T-cell (primary cell): ENCODE results near the gene TAF4B. TPM values are rescaled to one million over a fixed set of nuclear protein-coding genes. Genes with fewer than 3 reads are reported as not detected.
A peak's percentile ranks its signal among the peaks of the same experiment; 100 is the strongest.

Source experiments
- ATAC-seq, 4 experiments: fragments of 200-7000 bp in 3 of 4; fragments of 150-1000 bp in 1 of 4; cut with Tn5 transposase; replicated peaks in 1 of 4; 1 replicate in 3 of 4; 2 replicates in 1 of 4; pipeline ENCODE4 v1.10.0; 2021; ENCODE audit warnings: moderate library complexity in 3 of 4, mild to moderate bottlenecking in 2 of 4, moderate number of reproducible peaks in 1 of 4
- CTCF ChIA-PET, 2 donors: fragments of 300-600 bp; sonication (Branson Sonifier 250); formaldehyde crosslinking; loops; one replicate each; lab custom pipeline; 2022; ENCODE audit warnings: antibody characterized with exemption in 2 of 2; lab: Charles Lee
- POLR2A ChIA-PET, 2 donors: fragments of 300-600 bp; sonication (Branson Sonifier 250); formaldehyde crosslinking; loops; one replicate each; lab custom pipeline; 2022; ENCODE audit warnings: antibody characterized with exemption in 2 of 2; lab: Charles Lee
- DNase-seq, 35 experiments: peaks; one replicate each; pipeline versions ENCODE4 v3.0.0 to v3.0.0-alpha.2; 2013 to 2023
- H3K27ac ChIP-seq: one replicate; pipeline ENCODE4 v1.5.1; 2013; ENCODE audit warnings: low read length
- H3K27me3 ChIP-seq, 2 experiments: replicated peaks in 1 of 2; 1 replicate in 1 of 2; 2 replicates in 1 of 2; pipeline versions ENCODE4 v1.6.1 to v1.7.0; 2013; ENCODE audit warnings: low read length in 1 of 2, mixed read lengths in 1 of 2; ENCODE audit not compliant: control insufficient read depth in 2 of 2, insufficient read depth in 2 of 2; ENCODE audit errors: extremely low read depth in 1 of 2
- H3K36me3 ChIP-seq, 2 donors: 1 replicate in 1 of 2; 2 replicates in 1 of 2; pipeline versions ENCODE4 v1.6.1 to v1.7.0; 2013; ENCODE audit warnings: low read length in 1 of 2; ENCODE audit not compliant: control insufficient read depth in 2 of 2, insufficient read depth in 1 of 2; ENCODE audit errors: extremely low read depth in 1 of 2
- H3K4me1 ChIP-seq, 2 experiments: 1 replicate in 1 of 2; 2 replicates in 1 of 2; pipeline versions ENCODE4 v1.6.1 to v1.7.0; 2013; ENCODE audit warnings: low read length in 2 of 2, mixed read lengths in 1 of 2; ENCODE audit not compliant: insufficient read depth in 2 of 2, control insufficient read depth in 1 of 2; ENCODE audit errors: extremely low read depth in 1 of 2
- H3K4me3 ChIP-seq, 2 donors: 1 replicate in 1 of 2; 2 replicates in 1 of 2; pipeline versions ENCODE4 v1.5.1 to v1.7.0; 2013; ENCODE audit warnings: mild to moderate bottlenecking in 2 of 2, low read length in 1 of 2, moderate library complexity in 1 of 2; ENCODE audit not compliant: control insufficient read depth in 1 of 2; ENCODE audit errors: extremely low read depth in 1 of 2
- H3K9me3 ChIP-seq: 2 replicates; pipeline ENCODE4 v1.7.0; 2013
- H3K27ac Mint-ChIP-seq, 2 donors: one replicate each; pipeline ENCODE4 v1.8.0; 2020 to 2021; ENCODE audit warnings: mild to moderate bottlenecking in 2 of 2, mixed read lengths in 2 of 2
- H3K27me3 Mint-ChIP-seq, 2 donors: one replicate each; pipeline ENCODE4 v1.8.0; 2021 to 2022; ENCODE audit warnings: mixed read lengths in 2 of 2
- H3K36me3 Mint-ChIP-seq: one replicate; pipeline ENCODE4 v1.8.0; 2021; ENCODE audit warnings: mixed read lengths
- H3K4me1 Mint-ChIP-seq, 3 donors: one replicate each; pipeline ENCODE4 v1.8.0; 2020 to 2022; ENCODE audit warnings: mixed read lengths in 3 of 3, mild to moderate bottlenecking in 1 of 3
- H3K4me3 Mint-ChIP-seq, 3 donors: one replicate each; pipeline ENCODE4 v1.8.0; 2020 to 2022; ENCODE audit warnings: mild to moderate bottlenecking in 3 of 3, mixed read lengths in 3 of 3, moderate library complexity in 3 of 3
- H3K9me3 Mint-ChIP-seq, 3 donors: one replicate each; pipeline ENCODE4 v1.8.0; 2020 to 2022; ENCODE audit warnings: mixed read lengths in 3 of 3
- WGBS: methylation state at CpG from one replicate; pipeline ENCODE4 v1.1.5; 2013; ENCODE audit warnings: missing lambda C conversion rate; ENCODE audit not compliant: insufficient coverage; 5-methylcytosine and 5-hydroxymethylcytosine counted together
- total RNA-seq, 35 experiments: library from RNA in 6 of 35; stranded (reverse) in 6 of 35; fragments of 120-200 nt in 1 of 35; gene quantifications; one replicate each; pipeline versions ENCODE4 v1.2.1 to v1.2.4 and lab custom pipeline; 2013 to 2026

TAF4B gene, protein sequence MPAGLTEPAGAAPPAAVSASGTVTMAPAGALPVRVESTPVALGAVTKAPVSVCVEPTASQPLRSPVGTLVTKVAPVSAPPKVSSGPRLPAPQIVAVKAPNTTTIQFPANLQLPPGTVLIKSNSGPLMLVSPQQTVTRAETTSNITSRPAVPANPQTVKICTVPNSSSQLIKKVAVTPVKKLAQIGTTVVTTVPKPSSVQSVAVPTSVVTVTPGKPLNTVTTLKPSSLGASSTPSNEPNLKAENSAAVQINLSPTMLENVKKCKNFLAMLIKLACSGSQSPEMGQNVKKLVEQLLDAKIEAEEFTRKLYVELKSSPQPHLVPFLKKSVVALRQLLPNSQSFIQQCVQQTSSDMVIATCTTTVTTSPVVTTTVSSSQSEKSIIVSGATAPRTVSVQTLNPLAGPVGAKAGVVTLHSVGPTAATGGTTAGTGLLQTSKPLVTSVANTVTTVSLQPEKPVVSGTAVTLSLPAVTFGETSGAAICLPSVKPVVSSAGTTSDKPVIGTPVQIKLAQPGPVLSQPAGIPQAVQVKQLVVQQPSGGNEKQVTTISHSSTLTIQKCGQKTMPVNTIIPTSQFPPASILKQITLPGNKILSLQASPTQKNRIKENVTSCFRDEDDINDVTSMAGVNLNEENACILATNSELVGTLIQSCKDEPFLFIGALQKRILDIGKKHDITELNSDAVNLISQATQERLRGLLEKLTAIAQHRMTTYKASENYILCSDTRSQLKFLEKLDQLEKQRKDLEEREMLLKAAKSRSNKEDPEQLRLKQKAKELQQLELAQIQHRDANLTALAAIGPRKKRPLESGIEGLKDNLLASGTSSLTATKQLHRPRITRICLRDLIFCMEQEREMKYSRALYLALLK
- 10 to 100 TPM in 4 of 5 donors, 1 to 10 TPM in 1; 9.9 to 17.1 (median 13.2) TPM for total RNA-seq
- 12.7 TPM for total RNA-seq (2013)
- total RNA-seq (lab: John Stamatoyannopoulos, UW): 23.6 to 190 (median 42.9) reads per million in 29 experiments

DNA sequence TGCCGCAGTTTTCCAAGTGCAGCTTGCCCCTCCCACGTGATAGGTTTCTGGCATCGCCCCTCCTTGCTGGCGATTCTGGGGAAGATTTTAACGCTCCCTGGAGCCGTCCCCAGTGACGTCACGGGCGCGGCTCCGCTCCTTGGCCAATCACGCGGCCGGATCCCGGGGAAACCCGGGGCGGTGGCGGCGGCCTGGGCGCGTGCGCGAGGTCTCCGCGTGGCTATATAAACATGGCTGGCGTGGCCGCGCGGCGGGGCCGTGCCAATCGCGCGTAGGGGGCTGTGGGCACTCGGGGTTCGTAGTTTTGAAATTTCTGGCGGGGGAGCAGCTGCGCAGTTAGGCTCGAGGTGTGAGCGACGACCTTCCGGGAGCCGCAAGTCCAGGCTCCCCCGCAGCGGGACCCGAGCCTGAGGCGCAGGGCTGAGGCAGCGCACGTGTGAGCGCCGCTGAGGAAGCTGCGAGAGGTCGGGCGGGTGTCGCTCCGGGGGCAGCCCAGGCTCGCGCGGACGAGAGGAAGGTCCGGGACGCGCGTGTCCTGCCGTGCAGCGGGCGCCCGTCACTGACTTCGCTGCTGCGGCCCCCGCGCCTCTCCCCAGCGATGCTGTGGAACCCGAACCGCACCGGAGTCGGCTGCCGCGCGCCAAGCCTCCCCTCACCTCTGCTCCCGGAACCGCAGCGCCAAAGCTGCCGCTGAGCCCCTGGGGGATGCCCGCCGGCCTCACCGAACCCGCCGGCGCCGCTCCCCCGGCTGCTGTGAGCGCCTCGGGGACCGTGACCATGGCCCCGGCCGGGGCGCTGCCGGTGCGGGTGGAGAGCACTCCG, at the start of gene TAF4B:
TSS of gene TAF4B (plus strand) at position 217 of the 822 bp plus-strand sequence. CDS start at position 706, 489 bp downstream.
- Mint-ChIP-seq H3K27ac (peak within 1 kb of the TSS; percentile 91 to 94), H3K27me3 (no peaks in the 10 kb centered on the region), H3K36me3 (no peaks in the 10 kb centered on the region), H3K9me3 (no peaks in the 10 kb centered on the region), H3K4me3 (peak within 1 kb of the TSS; percentile 82 to 94 (median 92)), H3K4me1 (peaks cover 38 to 41% (median 39%) of the 10 kb centered on the region in 3 donors)
- peaks cover 10 to 16% of the 10 kb centered on the region in 2 experiments for H3K4me1 ChIP-seq
- ChIA-PET CTCF (interaction anchor here in 1 of 2 donors (1.1 kb wide), 1 partner anchor 66 kb away, joined by 3 read pairs; no protein-coding TSS in a partner anchor), POLR2A (interaction anchor here (0.6 to 0.9 kb wide), 2 partner anchors 100 to 117 kb away, joined by 5 read pairs; no protein-coding TSS in a partner anchor)
- peak; percentile 81 to 95 (median 88) for DNase-seq
- H3K27ac ChIP-seq: peak within 1 kb of the TSS; percentile 71
- WGBS: under 1% methylated on average over 101 of the region's 101 CpGs
- H3K27me3 ChIP-seq: peaks cover 0 to 2% of the 10 kb centered on the region in 2 experiments
- ATAC-seq: peak; percentile 88 to 91 (median 91)
- H3K4me3 ChIP-seq: peak within 1 kb of the TSS; percentile 84 to 96
- H3K9me3 ChIP-seq: no peaks in the 10 kb centered on the region
- no peaks in the 10 kb centered on the region for H3K36me3 ChIP-seq

DNA sequence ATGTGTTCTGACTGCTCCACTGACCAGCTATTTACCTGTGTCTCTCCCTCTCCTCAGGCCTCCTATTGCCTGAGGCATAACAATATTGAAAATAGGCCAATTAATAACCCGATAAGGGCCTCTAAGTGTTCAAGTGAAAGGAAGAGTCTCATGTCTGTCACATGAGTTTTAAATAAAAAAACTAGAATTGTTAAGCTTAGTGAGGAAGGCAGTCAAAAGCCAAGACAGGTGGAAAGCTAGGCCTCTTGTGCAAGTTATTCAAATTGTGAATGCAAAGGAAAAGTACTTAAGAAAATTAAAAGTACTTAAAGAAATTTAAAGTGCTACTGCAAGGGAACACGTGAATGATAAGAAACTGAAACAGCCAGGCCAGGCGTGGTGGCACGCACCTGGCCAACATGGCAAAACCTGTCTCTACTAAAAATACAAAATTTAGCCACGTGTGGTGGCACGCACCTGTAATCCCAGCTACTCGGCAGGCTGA, 44.9 kb upstream of the TAF4B start:
- 100% methylated on average over 3 of the region's 7 CpGs for WGBS

DNA sequence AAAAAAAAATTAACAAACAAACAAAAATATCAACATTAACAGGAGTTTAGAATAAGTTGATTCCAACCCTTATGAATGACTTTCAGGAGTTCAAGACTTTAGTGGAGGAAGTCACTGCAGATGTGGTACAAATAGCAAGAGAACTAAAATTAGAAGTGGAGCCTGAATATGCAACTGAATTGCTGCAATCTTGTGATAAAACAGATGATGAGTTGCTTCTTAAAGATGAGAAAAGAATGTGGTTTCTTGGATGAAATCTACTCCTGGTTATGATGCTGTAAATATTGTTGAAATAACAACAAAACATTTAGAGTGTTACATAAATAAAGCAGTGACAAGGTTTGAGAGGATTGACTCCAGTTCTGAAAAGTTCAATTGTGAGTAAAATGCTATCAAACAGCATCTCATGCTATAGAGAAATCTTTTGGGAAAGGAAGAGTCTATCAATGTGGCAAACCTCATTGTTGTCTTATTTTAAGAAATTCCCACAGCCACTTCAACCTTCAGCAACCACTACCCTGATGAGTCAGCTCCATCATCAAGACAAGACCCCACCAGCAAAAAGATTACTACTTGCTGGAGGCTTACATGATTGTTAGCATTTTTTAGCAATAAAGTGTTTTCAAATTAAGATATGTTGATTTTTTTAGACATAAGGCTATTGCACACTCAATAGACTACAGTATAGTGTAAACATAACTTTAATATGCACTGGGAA, 42.7 kb upstream of the TAF4B start:
- Mint-ChIP-seq H3K4me3 (no peak overlapping the region), H3K36me3 (no peaks in the 10 kb centered on the region)
- H3K9me3 ChIP-seq: no peaks in the 10 kb centered on the region

More for the DNA sequence above, 44.9 kb upstream of the TAF4B start:
- H3K4me1 ChIP-seq: no peaks in the 10 kb centered on the region
- no peak overlapping the region for H3K4me3 ChIP-seq
- CTCF ChIA-PET: no interaction called here
- H3K36me3 Mint-ChIP-seq: no peaks in the 10 kb centered on the region
- POLR2A ChIA-PET: no interaction called here
- H3K27me3 Mint-ChIP-seq: no peaks in the 10 kb centered on the region
- ATAC-seq (no peak), DNase-seq (no peak)
- no peaks in the 10 kb centered on the region for H3K27me3 ChIP-seq
- no peaks in the 10 kb centered on the region for H3K9me3 ChIP-seq
- no peaks in the 10 kb centered on the region for H3K36me3 ChIP-seq
- no peaks in the 10 kb centered on the region for H3K9me3 Mint-ChIP-seq
- peaks cover 0 to 5% (median 2%) of the 10 kb centered on the region in 3 donors for H3K4me1 Mint-ChIP-seq
- no peak overlapping the region for H3K4me3 Mint-ChIP-seq
- no peak overlapping the region for H3K27ac Mint-ChIP-seq
- no peak overlapping the region for H3K27ac ChIP-seq

DNA sequence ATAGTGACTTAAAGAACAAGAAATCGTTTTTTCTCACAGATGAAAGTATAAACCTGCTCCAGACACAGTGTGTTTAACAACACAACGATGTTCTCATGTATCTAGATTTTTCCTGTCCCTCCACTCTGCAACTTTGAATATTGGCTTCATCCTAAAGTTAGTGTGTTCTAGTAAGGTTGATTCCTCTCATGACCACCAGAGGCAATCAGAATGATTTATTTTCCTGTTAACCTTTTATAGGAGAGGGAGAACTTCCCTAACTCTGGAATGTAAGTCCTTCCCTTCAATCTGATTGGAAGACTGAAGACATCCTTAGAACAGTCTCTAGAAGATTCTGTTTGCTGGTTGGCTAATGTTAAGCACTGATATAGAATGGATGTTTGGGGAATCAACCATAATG, 41.0 kb upstream of the TAF4B start:
- no CpG with 5 or more reads among the region's 2 CpGs for WGBS
- Mint-ChIP-seq H3K4me3 (no peak overlapping the region), H3K27me3 (no peaks in the 10 kb centered on the region), H3K36me3 (no peaks in the 10 kb centered on the region), H3K4me1 (peaks cover 16 to 18% (median 17%) of the 10 kb centered on the region in 3 donors), H3K27ac (no peak overlapping the region), H3K9me3 (peaks cover 0 to 4% (median 0%) of the 10 kb centered on the region in 3 donors)
- Histone ChIP-seq H3K27me3 (no peaks in the 10 kb centered on the region), H3K36me3 (no peaks in the 10 kb centered on the region), H3K9me3 (no peaks in the 10 kb centered on the region), H3K4me1 (peaks cover 0 to under 1% of the 10 kb centered on the region in 2 experiments), H3K4me3 (no peak overlapping the region), H3K27ac (no peak overlapping the region)
- DNase-seq: no peak
- ATAC-seq: no peak
- CTCF ChIA-PET: no interaction called here
- POLR2A ChIA-PET: no interaction called here

More for the DNA sequence above, 42.7 kb upstream of the TAF4B start:
- POLR2A ChIA-PET: no interaction called here
- Histone ChIP-seq H3K36me3 (no peaks in the 10 kb centered on the region), H3K4me3 (no peak overlapping the region), H3K4me1 (no peaks in the 10 kb centered on the region), H3K27me3 (no peaks in the 10 kb centered on the region), H3K27ac (no peak overlapping the region)
- Mint-ChIP-seq H3K9me3 (peaks cover 0 to 4% (median 0%) of the 10 kb centered on the region in 3 donors), H3K4me1 (peaks cover 1 to 5% (median 4%) of the 10 kb centered on the region in 3 donors), H3K27ac (no peak overlapping the region), H3K27me3 (no peaks in the 10 kb centered on the region)
- ATAC-seq: no peak
- CTCF ChIA-PET: no interaction called here
- DNase-seq: no peak

DNA sequence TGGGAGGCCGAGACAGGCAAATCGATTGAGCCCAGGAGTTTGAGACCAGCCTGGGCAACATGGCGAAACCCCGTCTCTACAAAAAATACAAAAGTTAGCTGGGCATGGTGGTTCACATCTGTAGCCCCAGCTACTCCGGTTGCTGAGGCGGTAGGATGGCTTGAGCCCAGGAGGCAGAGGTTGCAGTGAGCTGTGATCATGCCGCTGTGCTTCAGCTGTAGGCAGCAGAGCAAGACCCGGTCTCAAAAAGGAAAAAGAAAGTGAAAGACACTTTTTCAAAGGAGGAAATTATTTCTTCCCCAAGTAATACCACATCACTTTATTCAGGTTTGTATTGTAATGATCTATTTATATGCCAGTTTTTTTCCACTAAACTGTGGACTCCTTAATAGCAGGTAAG, 35.7 kb upstream of the TAF4B start:
- ChIA-PET POLR2A (interaction anchor here in 1 of 2 donors (0.6 kb wide), 1 partner anchor 120 kb away, joined by 4 read pairs; no protein-coding TSS in a partner anchor), CTCF (interaction anchor here (0.6 to 1.4 kb wide), 4 partner anchors 18 to 375 kb away, joined by 3 to 4 read pairs (median 4); no protein-coding TSS in a partner anchor)
- no peaks in the 10 kb centered on the region for H3K27me3 ChIP-seq
- H3K27ac Mint-ChIP-seq: peak overlapping the region; percentile 87 to 93
- H3K4me3 ChIP-seq: peak overlapping the region; percentile 25 to 41
- WGBS: 32% methylated on average over 5 of the region's 8 CpGs
- H3K27me3 Mint-ChIP-seq: no peaks in the 10 kb centered on the region
- H3K9me3 Mint-ChIP-seq: peaks cover 0 to 4% (median 0%) of the 10 kb centered on the region in 3 donors
- no peaks in the 10 kb centered on the region for H3K36me3 ChIP-seq
- no peaks in the 10 kb centered on the region for H3K36me3 Mint-ChIP-seq
- H3K4me1 ChIP-seq: peaks cover 2 to 9% of the 10 kb centered on the region in 2 experiments
- peak in 34 of 35 experiments; percentile 8 to 59 (median 24) for DNase-seq
- peaks cover 23 to 30% (median 27%) of the 10 kb centered on the region in 3 donors for H3K4me1 Mint-ChIP-seq
- peak overlapping the region; percentile 71 to 81 (median 75) for H3K4me3 Mint-ChIP-seq
- H3K9me3 ChIP-seq: no peaks in the 10 kb centered on the region
- ATAC-seq: peak; percentile 83 to 94 (median 90)
- H3K27ac ChIP-seq: peak overlapping the region; percentile 75
